Cerebellar nuclear complex (tissue), 1 donor: ENCODE measurements around the gene ATP5F1D.
"Not testable (repeated sequence)": the region's sequence is repeated elsewhere in the genome, so short reads cannot be mapped to it uniquely, and the experiment has no call there.

Source experiments
- DNase-seq, 2 experiments: peaks; one replicate each; lab custom pipeline; 2025; lab: John Stamatoyannopoulos, UW

ATP5F1D gene

DNA sequence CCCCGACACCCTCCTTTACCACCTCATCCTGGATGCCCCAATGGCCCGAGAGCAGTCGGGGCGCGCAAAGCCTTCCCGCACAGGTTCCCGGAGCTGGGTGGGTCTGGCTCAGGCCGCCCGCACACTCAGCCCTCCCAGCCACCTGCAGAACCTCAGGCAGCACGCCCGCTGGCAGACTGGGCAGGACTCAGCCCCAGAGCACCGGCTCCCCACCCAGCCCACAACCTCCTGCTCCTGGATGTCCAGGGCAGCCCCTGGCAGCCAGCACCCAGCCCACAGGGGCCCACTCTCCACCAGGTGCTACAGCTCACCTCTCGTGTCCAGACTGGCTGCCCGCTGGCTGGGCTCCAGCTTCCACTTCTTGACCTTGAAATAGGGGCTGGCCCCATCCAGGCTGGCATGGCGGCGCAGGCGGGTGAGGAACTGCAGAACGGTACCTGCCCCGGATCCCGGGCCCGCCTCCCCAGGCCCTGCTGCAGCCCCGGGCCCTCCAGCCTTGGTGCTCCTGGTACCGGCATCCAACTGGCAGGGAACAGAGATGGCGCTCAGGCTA lies 8.4 kb upstream of the ATP5F1D start:
- no peak for DNase-seq

DNA sequence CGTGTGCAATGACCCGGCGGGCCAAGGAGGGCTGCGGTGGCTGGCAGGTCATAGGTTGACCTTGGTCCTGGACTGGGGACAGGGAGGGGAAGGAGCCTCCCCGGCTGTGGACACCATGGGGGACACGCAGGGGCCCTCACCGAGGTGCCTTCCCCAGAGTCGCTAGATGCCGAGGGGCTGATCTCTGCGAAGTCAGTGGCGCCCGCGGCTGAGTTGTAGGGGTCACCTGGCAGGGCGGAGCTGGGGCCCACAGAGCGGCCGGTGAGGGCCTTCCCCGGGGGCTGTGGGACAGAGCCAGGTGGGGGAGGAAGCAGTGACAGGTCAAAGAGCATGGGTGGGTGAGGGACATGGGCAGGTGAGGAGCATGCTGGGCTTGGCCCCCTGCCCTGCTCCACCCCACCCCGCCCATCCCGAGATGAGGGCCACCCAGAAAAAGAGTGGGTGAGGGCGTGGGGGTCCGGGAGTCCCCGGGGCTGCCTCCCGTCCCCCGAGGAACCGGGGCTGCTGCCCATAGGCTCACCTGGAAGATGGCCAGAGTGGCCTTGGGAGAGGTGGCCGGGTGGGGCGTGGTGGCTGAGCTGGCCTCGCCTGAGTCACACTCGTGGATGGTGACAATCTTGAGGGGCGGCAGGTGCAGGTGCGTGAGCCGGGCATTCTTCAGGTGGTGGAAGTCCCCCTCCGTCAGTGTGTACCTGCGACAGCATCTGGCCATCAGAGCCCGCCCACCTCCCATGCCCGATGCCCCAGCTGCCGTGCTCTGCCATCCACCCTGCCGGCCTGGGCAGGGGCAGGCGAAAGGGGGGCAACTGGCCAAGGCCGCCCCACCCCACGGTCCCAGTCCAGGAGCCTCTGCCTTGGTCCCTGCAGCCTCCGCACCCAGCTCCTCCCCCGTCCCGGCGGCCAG lies 7.2 kb upstream of the ATP5F1D start:
- no peak for DNase-seq

DNA sequence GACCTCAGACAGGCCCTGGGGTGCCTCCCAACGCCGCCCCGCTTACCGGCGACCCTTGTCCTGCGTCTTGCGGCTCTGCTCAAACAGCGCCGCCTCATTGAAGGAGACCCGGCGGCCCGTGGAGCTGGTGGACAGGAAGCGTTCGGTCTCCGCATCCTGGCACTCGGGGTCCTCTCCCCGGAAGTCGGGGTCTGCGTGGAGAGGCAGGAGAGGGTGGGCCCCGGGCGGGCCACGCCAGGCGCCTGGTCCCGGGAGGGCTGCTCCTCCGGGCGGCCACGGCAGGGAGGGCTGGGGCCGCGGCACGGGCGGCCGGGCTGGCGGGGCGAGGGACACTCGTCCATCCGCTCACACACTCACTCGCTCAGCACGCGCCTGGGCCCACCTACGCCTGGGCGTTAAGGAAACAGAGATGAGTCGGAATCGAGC lies 6.6 kb upstream of the ATP5F1D start:
- no peak for DNase-seq

DNA sequence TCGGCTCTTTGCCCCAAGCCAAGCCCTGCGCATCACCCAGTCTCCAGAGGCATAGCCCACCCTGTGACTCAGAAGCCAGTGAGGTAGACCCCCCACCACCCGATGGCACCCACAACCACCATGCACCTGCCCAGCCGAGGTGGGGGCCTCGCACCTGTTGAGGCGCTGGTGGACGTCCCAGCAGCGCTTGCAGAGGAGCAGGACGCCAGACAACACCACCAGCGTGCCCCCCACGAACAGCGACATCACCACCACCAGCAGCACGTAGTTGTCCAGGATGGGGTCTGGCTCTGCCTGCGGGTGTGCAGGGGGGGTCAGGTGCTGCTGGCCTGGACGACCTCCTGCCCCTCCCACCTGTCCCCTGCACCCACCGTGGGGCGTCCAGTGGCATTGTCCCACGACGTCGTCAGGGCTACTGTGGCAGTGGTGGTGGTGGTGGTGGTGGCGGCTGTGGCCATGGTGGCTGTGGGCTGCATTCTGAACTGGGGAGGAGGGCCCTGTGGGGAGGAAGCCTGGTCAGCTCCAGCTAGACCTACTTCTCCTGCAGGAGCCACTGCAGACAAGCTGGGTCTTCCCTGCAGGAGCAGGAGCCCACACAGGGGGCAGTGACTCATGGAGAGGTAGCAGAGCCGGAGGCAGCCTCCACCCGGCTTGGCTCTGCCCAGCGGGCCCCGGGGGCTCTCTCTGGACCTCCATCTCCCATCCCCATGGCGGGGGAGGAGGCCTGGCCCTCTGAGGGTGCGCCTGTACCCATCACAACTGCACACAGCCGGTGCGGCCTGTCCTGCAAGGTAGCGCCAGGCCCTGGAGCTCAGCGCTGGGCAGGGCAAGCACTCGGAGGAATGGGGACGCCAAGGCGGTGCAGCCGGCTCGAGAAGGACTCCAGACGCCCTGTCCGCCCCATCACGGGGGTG lies 5.7 kb upstream of the ATP5F1D start:
- no peak for DNase-seq

DNA sequence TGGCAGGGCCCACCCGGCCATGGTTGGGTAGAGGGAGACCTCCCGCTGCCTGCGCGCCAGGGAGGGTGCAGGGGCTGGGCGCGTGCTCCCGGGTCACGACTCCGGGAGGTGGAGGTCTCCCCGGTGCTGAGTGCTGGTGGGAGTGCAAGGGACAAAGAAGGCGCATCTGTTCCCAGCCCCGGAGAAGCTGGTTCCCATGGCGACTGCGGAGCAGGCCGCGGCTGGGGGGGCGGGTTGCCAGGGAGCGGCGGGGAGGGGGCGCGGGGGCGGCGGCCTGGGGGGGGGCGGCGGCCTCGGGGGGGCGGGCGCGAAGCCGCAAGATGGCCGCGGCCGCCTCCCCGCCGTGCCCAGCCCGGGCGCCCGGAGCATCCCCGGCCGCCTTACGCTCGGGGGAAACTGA lies 5.0 kb upstream of the ATP5F1D start:
- DNase-seq: no peak

DNA sequence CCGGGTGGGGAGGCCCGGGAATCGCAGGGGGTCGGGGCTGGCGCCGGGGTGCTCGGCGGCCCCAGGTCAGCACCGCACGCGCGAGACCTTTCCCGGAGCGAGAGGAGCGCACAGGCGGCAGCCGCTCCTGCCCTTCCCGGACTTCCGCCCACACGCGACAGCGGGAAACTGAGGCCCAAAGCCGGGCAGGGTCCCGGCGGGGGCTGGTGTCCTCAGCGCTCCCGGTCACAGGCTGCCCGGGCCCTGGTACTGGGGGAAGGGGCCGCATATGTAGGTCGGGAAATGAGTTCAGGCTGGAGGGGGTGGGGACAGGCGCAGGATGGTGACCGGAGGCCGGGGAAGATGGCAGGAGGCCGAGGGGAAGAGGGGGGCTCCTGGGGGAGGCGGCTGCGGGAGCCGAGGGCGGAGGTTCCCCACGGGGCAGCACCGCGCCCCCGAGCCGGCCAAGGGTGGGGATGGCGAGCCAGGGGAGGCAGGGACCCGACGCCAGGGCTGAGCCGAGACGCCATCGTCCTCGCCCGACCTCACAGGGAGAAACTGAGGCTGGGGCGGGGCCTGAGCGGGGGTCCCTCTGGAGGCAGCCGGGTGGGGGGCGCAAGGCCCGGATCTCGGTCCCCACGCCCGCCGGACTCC lies 4.4 kb upstream of the ATP5F1D start:
- DNase-seq: no peak

DNA sequence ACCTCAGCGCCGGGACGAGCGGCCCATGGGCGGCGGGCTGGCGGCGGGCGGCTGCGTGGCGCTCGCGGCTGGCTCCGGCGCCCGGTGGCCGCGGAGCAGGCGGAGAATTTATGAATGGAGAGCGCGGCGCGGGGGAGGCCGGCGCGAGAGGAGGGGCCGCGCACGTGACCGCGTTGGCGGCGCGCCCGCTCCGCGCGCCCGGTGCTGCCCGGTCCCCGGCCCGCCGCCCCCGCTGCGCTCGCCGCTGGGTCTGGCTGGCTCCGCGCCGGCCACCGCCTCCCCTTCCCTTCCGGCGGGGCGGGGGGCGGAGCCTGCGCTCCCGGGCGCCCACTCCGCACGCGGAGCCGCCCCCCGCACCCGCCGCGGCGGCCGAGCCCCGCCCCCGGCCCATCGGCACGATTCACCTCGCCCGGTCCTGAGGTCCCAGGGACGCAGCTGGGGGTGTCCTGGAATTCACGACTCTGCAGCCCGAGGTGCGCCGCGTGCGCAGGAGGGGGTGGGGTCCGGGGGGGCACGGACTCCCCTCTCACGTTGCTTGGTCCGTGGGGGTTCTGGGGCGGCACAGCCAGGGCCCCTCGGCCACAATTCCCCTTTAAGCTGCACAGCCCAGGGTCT lies 3.7 kb upstream of the ATP5F1D start, which contains the start of gene CBARP:
CBARP (minus strand) TSS at position 252 of the 615 bp plus-strand sequence. CDS start 1,905 bp downstream, outside the sequence.
- no peak for DNase-seq

DNA sequence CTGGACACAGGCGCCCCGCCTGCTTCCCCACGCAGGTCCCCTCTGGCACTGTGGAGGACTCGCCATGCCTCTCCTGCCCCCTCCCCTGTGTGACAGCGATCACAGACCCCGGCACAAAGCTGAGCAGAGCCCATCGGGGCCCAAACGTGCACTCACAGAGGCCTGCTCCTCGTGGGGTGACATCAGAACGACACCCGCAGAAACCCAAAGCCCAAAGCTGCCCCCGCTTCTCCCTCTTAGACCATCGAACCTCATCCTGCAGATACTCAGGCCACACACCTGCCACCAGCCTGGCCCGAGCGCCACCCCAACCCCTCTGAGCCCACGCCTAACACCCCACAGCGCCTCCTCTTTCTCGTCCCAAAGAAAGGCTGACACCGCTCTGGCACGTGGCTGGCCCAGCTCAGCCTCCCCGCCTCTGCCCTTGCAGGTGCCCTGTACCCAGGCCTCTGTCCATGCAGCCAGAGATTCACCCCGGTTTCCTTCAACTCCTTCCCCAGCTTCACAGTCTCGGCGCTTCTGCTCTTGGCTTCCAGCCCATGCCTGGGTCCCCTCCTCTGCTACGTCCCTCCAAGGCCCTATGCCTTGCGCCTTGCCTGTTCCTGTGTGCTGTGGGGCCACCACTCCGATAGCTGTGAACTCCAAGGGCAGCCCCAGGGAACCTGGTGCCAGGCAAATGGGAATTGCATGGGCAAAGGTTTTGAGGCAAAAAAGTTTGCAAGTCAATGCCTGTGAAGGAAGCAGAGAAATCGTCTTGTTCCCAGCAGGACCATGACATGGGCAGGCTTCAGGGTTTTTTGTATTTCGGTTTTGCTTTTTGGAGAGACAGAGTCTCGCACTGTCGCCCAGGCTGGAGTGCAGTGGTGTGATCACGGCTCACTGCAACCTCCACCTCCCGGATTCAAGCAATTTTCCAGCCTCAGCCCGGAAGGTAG lies 2.9 kb upstream of the ATP5F1D start:
- no peak for DNase-seq

DNA sequence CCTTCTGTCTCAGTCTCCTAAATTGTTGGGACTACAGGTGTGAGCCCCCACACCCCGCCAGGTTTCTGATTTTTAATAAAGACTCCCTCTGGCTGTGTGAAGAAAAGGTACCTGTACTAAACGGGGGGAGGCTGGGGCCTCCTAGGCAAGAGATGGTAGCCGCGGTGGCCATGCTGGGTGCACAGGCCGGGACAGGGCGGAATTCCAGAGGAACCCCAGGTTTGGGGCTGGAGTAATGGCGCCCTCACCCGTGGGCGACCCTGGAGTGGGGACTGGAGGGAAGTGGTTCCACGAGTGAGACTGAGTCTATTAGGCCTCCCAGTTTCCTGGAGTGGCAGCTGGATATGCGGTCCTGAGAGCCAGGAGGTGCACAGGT lies 2.1 kb upstream of the ATP5F1D start:
- DNase-seq: no peak

DNA sequence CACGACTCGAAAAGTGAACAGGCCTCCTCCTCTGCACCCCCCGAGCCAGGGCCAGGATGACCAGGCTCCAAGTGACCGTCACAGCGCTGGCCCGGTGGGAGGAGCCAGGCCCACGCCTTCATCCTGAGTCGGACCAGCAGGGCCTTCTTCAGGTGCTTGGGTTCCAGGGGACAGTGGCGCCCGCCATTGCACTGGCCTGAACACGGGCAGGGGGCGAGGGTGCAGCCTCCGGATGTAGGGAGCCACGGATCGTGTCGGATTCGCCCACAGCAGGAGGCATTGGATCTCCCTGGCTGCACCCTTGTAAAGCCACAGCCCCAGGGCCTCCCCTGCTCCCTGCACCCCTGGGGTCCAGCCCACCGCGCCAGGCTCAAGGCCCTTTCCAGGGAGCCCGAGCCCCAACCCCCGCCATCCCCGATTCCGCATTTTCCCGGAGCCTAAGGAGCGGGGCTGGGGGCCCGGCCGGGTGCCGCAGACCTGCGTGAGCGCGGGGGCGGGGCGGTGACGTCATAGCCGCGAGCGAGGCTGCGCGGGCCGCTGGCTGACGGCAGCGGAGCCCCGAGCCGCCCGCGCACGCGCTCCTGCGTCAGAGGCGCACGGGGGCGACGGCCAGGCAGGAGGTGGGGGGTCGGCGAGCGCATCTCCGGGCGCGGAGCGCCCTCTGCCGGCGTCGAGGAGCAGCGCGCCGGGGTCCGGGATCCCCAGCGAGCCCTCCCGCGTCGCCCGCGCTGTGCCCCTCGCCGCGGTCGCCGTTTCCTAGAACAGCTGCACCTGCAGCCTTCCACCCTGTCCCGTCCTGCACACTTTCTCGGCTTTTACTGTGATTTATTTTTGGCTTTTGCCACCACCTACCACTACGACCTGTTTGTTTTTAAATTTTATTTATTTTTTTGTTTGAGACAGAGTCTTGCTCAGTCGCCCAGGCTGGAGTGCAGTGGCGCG lies 1.5 kb upstream of the ATP5F1D start:
- DNase-seq: peak in 1 of 2 experiments; percentile 46

DNA sequence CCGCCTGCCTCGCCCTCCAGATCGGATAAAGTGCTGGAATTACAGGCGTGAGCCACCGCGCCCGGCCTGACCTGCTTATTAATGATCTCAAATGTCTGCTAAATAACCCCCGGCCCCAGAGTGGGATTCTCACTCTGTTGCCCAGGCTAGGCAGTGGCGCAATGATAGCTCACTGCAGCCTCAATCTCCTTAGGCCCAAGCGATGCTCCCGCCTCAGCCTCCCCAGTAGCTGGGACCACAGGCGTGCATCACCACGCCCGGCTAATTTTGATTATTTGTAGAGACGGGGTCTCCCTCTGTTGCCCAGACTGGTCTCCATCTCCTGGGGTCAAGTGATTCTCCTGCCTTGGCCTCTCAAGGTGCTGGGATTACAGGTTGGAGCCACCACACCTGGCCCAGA lies 626 bp upstream of the ATP5F1D start:
- DNase-seq: no peak

DNA sequence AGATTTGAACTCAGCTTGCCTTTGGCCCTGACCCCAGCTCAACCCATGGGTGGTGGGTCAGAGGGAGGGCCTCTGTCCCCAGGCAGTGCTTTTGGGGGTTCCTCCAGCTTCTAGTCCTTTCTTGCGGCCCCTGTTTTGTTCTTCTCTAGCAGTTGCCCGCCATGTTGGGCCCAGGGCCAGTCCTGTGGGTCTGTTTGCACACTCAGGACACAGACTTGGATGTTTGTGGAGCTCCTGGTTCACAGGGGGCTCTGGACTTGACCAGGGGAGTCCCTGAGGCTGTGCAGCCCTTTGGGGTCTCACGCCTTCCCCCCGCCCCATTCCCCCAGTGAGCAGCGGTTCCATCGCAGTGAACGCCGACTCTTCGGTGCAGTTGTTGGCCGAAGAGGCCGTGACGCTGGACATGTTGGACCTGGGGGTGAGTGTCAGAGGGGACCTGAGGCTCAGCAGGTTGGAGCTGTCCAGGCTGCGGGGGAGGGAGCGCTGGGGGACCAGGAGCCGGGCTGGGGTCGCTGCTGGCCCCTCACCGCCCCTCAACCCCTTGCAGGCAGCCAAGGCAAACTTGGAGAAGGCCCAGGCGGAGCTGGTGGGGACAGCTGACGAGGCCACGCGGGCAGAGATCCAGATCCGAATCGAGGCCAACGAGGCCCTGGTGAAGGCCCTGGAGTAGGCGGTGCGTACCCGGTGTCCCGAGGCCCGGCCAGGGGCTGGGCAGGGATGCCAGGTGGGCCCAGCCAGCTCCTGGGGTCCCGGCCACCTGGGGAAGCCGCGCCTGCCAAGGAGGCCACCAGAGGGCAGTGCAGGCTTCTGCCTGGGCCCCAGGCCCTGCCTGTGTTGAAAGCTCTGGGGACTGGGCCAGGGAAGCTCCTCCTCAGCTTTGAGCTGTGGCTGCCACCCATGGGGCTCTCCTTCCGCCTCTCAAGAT lies 2.5 kb downstream of the ATP5F1D start:
- peak in 1 of 2 experiments; percentile 32 for DNase-seq

DNA sequence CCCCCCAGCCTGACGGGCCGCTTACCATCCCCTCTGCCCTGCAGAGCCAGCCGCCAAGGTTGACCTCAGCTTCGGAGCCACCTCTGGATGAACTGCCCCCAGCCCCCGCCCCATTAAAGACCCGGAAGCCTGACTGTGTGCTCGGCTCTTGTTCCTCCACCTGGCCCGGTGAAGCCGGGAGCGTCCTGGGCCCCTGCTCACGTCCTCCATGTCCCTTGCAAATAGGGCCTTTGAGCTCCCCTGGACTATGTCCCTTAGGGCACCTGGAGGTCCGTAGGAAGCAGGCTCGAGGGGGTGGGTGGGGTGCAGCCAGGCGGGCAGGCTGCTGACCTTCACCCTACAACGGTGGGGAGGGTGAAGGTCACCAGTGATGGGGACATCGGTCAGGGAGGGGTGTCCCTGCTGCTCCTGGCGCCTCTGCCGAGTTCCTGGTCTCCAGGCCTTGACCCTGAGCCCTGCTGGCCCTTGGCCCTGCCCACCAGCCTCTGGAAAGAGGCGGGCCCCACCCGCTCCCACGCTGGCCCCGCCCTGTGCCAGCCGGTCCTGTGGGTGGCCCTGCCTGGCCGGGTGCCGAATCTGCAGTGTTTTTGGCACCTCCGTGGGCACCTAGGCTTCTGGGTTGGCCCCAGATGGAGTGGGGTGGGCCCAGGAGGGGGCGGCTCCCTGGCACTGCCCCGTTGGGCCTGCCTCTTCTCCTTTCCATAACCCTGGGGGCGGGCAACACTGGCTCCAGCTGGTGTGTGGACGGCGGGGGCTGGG lies 3.3 kb downstream of the ATP5F1D start:
- no peak for DNase-seq

DNA sequence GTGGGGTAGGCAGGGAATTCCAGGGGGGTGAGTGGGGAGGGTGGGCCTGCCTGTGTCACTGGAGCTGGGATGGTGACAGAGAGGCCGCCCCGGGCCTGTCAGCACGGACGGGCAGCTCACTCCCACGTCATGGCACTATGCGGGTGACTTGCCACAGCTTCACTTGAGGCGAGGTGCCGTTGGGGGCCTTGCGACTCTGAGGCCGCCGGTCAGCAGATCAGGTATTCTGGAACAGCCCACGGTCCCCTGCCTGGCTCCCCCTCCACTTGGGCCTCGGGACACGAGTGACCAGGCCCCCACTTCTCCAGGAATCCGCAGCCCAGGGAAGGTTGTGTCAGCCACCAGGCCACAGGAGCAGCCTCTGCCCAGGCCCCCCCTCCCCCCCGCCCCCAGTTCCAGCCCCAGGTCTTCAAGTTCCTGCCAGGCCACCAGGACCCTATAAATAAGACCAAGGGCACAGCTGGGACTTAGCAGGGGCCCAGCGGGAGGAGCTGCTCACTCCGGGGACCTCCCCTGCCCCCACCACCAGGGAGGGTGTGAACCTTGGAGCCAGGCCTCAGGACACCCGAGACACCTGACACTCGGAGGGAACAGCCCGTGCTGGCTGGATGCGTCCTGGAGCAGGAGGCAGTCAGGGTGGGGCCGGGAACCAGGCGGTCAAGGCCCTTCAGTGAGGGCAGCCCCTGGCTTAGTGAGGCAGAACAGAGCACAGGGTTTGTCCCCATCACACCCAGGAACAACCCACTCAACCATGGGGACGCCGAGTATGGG lies 4.1 kb downstream of the ATP5F1D start:
- no peak for DNase-seq

DNA sequence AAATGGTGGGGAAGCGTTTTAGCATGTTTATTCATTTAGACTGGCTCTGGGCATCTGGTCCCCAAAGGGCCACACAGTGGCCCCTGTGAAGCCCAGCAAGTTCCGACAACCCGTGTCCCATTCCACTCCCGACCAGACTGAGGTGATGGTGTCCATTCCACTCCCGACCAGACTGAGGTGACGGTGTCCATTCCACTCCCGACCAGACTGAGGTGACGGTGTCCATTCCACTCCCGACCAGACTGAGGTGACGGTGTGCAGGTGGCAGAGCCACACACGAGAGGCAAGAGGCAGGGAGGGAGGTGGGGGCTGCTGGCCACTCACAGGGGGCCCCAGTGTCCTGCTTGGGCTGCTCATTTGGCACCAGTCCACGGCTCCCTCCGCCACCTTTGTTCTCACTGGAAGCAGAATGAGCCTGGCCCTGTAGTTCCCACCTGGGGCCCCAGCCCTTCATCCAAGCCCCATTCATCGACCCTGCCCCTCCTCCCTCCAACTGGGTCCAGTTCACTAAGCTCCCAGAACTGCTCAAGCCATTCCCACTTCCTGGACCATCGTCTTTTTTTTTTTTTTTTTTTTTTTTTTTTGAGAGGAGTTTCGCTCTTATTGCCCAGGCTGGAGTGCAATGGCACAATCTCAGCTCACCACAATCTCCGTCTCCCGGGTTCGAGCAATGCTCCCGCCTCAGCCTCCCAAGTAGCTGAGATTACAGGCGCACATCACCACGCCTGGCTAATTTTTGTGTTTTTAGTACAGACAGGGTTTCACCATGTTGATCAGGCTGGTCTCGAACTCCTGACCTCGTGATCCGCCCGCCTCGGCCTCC lies 4.9 kb downstream of the ATP5F1D start:
- not testable (repeated sequence) for DNase-seq

DNA sequence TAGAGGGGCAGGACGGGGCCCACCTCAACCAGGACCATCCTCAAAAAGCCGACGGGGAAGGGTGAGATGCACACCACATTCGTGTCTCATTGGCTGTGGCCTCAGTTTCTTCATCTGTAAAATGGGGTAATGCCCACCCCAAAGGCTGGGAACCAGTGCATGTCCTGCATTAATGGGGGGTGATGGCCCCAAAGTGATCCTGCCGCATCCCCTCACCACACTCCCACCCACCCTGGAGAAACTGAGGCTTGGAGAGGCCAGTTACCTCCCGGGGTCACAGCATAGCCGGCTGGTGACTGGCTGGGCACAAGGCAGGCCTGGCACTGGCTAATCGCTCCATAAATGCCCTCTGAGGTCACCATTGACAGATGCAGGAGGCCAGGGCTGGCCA lies 6.2 kb downstream of the ATP5F1D start:
- DNase-seq: no peak
